Upper lobe of right lung (tissue), 1 donor: ENCODE data around the gene PTP4A2. TPM values are rescaled to one million over a fixed set of nuclear protein-coding genes. Genes with fewer than 3 reads are reported as not detected.
"Not testable (repeated sequence)": the region's sequence is repeated elsewhere in the genome, so short reads cannot be mapped to it uniquely, and the experiment has no call there.

Source experiments
- ATAC-seq: fragments of 200-7000 bp; cut with Tn5 transposase; one replicate; pipeline ENCODE4 v1.9.1; 2020; ENCODE audit warnings: mild to moderate bottlenecking, moderate library complexity
- DNase-seq: peaks from one replicate; pipeline ENCODE4 v3.0.0-alpha.2; 2020
- H3K27ac ChIP-seq: fragments of 200-600 bp; one replicate; pipeline ENCODE4 v1.8.0; 2022
- H3K27me3 ChIP-seq: fragments of 200-600 bp; one replicate; pipeline ENCODE4 v1.8.0; 2022; ENCODE audit warnings: mild to moderate bottlenecking
- H3K36me3 ChIP-seq: fragments of 200-600 bp; one replicate; pipeline ENCODE4 v1.8.0; 2022
- H3K4me1 ChIP-seq: fragments of 200-600 bp; one replicate; pipeline ENCODE4 v1.8.0; 2022
- H3K4me3 ChIP-seq: fragments of 200-600 bp; one replicate; pipeline ENCODE4 v1.8.0; 2022; ENCODE audit warnings: mild to moderate bottlenecking
- H3K9me3 ChIP-seq: fragments of 200-600 bp; one replicate; pipeline ENCODE4 v1.8.0; 2022
- CTCF ChIP-seq: fragments of 200-600 bp; IDR thresholded peaks from one replicate; pipeline ENCODE4 v1.8.0; 2022; ENCODE audit warnings: antibody characterized with exemption
- intact Hi-C: fragments of 100-400 bp; cut with DNase I; formaldehyde crosslinking; loops from one replicate; pipeline ENCODE4 v1.11.0; 2022
- total RNA-seq: library from RNA; stranded (reverse); fragmentation: NEBNext Ultra II Directional; extraction: Animal tissue kit (Norgen Biotek cat#: 25700); gene quantifications from one replicate; pipeline ENCODE4 v1.2.1, GENCODE V29; 2021
- donor health status: DM: no; HTN: yes; CAD: no; lungs with severe emphysema.

The PTP4A2 gene
- total RNA-seq, 1 donor from 2014 or later: 244 TPM

DNA sequence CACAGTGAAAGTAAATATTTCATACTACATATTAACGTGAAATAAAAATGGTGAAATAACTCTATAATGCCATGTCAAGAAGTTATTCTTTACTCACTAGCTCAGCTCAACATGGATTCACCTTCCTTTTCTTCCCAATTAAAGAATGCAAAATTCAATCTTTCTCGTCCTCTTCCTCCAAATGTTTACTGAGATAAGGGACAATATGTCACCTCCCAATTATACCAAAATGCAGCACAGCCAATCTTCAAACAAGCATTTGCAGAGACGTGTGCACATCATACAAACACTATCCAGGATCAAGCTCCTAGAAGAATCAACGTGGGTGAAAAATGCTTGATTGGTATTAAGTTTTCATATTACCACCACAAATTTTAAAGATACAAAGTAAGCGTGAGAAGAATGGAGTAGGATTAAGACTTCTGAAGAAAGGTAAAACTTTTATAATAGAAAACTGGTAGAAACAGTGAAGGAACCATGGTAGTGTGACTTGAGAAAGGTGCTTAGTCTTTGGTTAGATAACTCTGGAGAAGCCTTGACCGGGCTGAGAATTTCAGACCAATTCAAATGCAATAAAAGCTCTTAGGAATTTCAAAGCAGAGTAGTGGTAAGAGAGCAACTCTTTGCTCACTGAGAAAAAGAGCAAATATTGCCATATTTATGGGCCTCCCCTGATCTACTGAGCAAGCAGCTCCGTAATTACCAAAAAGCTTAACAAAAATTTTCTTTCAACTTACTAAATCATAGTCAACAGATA, 7.2 kb downstream of the PTP4A2 start:
- Histone ChIP-seq H3K4me3 (no peak overlapping the region), H3K36me3 (no peaks in the 10 kb centered on the region), H3K27ac (peak overlapping the region; percentile 33), H3K9me3 (no peaks in the 10 kb centered on the region), H3K4me1 (peaks cover 98% of the 10 kb centered on the region), H3K27me3 (no peaks in the 10 kb centered on the region)
- no peak for ATAC-seq
- DNase-seq: no peak
- TF ChIP-seq CTCF: no peak
- intact Hi-C loops: no loop called here

- H3K4me1 ChIP-seq: peaks cover 95% of the 10 kb centered on the region
- no peak for DNase-seq
- H3K27me3 ChIP-seq: no peaks in the 10 kb centered on the region
- H3K4me3 ChIP-seq: no peak overlapping the region
- no peak for TF ChIP-seq CTCF
- no peaks in the 10 kb centered on the region for H3K9me3 ChIP-seq
- no peak overlapping the region for H3K27ac ChIP-seq
- ATAC-seq: no peak
- intact Hi-C loops: no loop called here
- no peaks in the 10 kb centered on the region for H3K36me3 ChIP-seq
Observed at GRCh38 chr1:31927661-31927980, 10.5 kb downstream of the PTP4A2 start.

- no peak overlapping the region for H3K4me3 ChIP-seq
- H3K4me1 ChIP-seq: peaks cover 95% of the 10 kb centered on the region
- intact Hi-C loops: no loop called here
- no peaks in the 10 kb centered on the region for H3K9me3 ChIP-seq
- no peaks in the 10 kb centered on the region for H3K36me3 ChIP-seq
- no peak for TF ChIP-seq CTCF
- ATAC-seq (peak; percentile 43), DNase-seq (no peak)
- H3K27ac ChIP-seq: peak overlapping the region; percentile 43
- H3K27me3 ChIP-seq: no peaks in the 10 kb centered on the region
Observed at GRCh38 chr1:31926853-31927660, 11.1 kb downstream of the PTP4A2 start.

GRCh38 chr1:31926252-31926651, 11.9 kb downstream of the PTP4A2 start:
- Histone ChIP-seq H3K27ac (peak overlapping the region; percentile 43), H3K9me3 (no peaks in the 10 kb centered on the region), H3K4me1 (peaks cover 95% of the 10 kb centered on the region), H3K36me3 (no peaks in the 10 kb centered on the region), H3K27me3 (no peaks in the 10 kb centered on the region), H3K4me3 (no peak overlapping the region)
- no peak for TF ChIP-seq CTCF
- intact Hi-C loops: no loop called here
- ATAC-seq: no peak
- no peak for DNase-seq

DNA sequence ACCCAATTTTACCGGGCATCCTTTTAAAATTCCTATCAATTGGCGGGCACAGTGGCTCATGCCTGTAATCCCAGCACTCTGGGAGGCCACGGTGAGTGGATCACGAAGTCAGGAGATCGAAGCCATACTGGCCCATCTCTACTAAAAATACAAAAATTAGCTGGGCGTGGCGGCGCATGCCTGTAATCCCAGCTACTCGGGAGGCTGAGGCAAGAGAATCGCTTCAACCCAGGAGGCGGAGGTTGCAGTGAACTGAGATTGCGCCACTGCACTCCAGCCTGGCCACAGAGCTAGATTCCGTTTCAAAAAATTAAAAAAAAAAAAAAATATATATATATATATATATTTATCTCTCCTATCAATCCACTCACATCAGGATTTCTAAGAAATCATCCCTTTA, 12.3 kb downstream of the PTP4A2 start:
- H3K4me3 ChIP-seq, ATAC-seq, H3K9me3 ChIP-seq, intact Hi-C loops, H3K27me3 ChIP-seq, DNase-seq, H3K27ac ChIP-seq, H3K36me3 ChIP-seq: not testable (repeated sequence)
- H3K4me1 ChIP-seq: peaks cover 94% of the 10 kb centered on the region

DNA sequence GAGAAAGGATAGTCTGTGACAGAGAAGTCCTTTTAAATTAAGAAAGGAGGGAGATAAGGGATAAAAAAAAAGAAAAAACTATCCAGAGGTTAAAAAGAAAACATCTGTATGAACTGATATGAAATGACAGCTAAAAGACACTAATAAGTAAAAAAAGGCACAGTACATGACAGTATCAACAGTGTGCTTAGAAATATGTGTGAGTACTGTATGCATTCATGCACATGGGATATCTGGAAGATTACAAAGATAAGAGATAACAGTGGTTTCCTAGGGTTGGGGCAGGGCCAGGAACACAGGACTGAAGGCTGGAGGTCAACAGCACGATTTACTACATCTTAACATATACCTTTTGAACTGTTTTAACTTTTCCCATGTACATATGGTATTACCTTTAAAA, 13.3 kb downstream of the PTP4A2 start:
- no peak for DNase-seq
- no peak for ATAC-seq
- H3K4me1 ChIP-seq: peaks cover 88% of the 10 kb centered on the region

More for the DNA sequence above, 13.3 kb downstream of the PTP4A2 start:
- Histone ChIP-seq H3K9me3 (no peaks in the 10 kb centered on the region), H3K4me3 (no peak overlapping the region), H3K27me3 (no peaks in the 10 kb centered on the region), H3K36me3 (no peaks in the 10 kb centered on the region), H3K27ac (peak overlapping the region; percentile 38)
- no peak for TF ChIP-seq CTCF
- intact Hi-C loops: no loop called here
